HG03378 (cell line): ENCODE measurements around the gene CUEDC1.

Experiments used
- ATAC-seq: cut with Tn5 transposase; IDR thresholded peaks from one replicate; pipeline ENCODE4 v1.9.1; 2021; ENCODE audit warnings: mild to moderate bottlenecking, moderate library complexity; ENCODE audit not compliant: unreplicated experiment

CUEDC1 gene

GRCh38 chr17:57866319-57866718, 88.9 kb downstream of the CUEDC1 start:
- ATAC-seq = no peak

GRCh38 chr17:57864273-57864672, 90.9 kb downstream of the CUEDC1 start:
- ATAC-seq = no peak

GRCh38 chr17:57862694-57863667, 92.2 kb downstream of the CUEDC1 start:
- no peak for ATAC-seq

GRCh38 chr17:57861790-57862693, 93.2 kb downstream of the CUEDC1 start:
- ATAC-seq = no peak

GRCh38 chr17:57861000-57861789, 94.0 kb downstream of the CUEDC1 start:
- ATAC-seq = no peak

GRCh38 chr17:57860414-57860999, 94.7 kb downstream of the CUEDC1 start:
- no peak for ATAC-seq

- no peak for ATAC-seq
These were observed 95.4 kb downstream of the CUEDC1 start for GRCh38 chr17:57859601-57860413.

- no peak for ATAC-seq
These were observed 96.4 kb downstream of the CUEDC1 start for GRCh38 chr17:57858838-57859237.

GRCh38 chr17:57856792-57857620, 98.2 kb downstream of the CUEDC1 start:
- ATAC-seq = no peak

GRCh38 chr17:57855391-57856035, 99.7 kb downstream of the CUEDC1 start:
- ATAC-seq = no peak

GRCh38 chr17:57853695-57854094, 101.5 kb downstream of the CUEDC1 start:
- no peak for ATAC-seq

- no peak for ATAC-seq
These were observed 102.3 kb downstream of the CUEDC1 start for GRCh38 chr17:57852955-57853328.

- no peak for ATAC-seq
These were observed 102.9 kb downstream of the CUEDC1 start for GRCh38 chr17:57852092-57852954.

GRCh38 chr17:57849874-57850754, 105.1 kb downstream of the CUEDC1 start, which contains the start of gene MRPS23:
Gene MRPS23, minus strand, starts transcription at chr17:57850044. Its CDS starts 34 bp downstream, at chr17:57850010.
- peak; percentile 89 for ATAC-seq

- ATAC-seq = no peak
These were observed 105.9 kb downstream of the CUEDC1 start for GRCh38 chr17:57849163-57849873.
